DND-41 (cell line): ENCODE measurements around the gene FAM83B.

Experiments used
- CTCF ChIP-seq: IDR thresholded peaks from 2 replicates; pipeline ENCODE4 v1.5.1; 2012; ENCODE audit warnings: borderline replicate concordance, low read length, moderate library complexity, mild to moderate bottlenecking; ENCODE audit not compliant: poor library complexity, severe bottlenecking; ENCODE audit errors: extremely low read depth
- EZH2 ChIP-seq: IDR thresholded peaks from 3 replicates; pipeline ENCODE4 v1.6.1; 2012; ENCODE audit warnings: borderline replicate concordance, low read depth, mild to moderate bottlenecking, moderate library complexity, low read length, inconsistent platforms; ENCODE audit not compliant: severe bottlenecking

GRCh38 chr6:54886932-54887584, 40.5 kb downstream of the FAM83B start:
- TF ChIP-seq CTCF (no peak), EZH2 (no peak)
